ENCODE data around the gene NANOG.
"Not testable (repeated sequence)": the region's sequence is repeated elsewhere in the genome, so short reads cannot be mapped to it uniquely, and the experiment has no call there.

Gene NANOG

GRCh38 chr12:7844116-7844515 is 54.9 kb downstream of the NANOG start:
- peak overlapping the region in 2 of 3 experiments; percentile 89 to 93 for H3K27ac Mint-ChIP-seq
- H3K27me3 Mint-ChIP-seq (ENCODE audit: low read depth): no peaks in the 10 kb centered on the region
- no peak overlapping the region for H3K4me3 Mint-ChIP-seq
- TF ChIP-seq, protein P1, sequence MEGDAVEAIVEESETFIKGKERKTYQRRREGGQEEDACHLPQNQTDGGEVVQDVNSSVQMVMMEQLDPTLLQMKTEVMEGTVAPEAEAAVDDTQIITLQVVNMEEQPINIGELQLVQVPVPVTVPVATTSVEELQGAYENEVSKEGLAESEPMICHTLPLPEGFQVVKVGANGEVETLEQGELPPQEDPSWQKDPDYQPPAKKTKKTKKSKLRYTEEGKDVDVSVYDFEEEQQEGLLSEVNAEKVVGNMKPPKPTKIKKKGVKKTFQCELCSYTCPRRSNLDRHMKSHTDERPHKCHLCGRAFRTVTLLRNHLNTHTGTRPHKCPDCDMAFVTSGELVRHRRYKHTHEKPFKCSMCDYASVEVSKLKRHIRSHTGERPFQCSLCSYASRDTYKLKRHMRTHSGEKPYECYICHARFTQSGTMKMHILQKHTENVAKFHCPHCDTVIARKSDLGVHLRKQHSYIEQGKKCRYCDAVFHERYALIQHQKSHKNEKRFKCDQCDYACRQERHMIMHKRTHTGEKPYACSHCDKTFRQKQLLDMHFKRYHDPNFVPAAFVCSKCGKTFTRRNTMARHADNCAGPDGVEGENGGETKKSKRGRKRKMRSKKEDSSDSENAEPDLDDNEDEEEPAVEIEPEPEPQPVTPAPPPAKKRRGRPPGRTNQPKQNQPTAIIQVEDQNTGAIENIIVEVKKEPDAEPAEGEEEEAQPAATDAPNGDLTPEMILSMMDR (IDR thresholded peaks at IDR 0.05; ENCODE audit: unreplicated experiment in 3 of 3): no peak
- peaks cover 13% of the 10 kb centered on the region for H3K4me1 Mint-ChIP-seq
- no peaks in the 10 kb centered on the region for H3K36me3 Mint-ChIP-seq (ENCODE audit: low read depth)
- no peaks in the 10 kb centered on the region for H3K9me3 Mint-ChIP-seq

DNA sequence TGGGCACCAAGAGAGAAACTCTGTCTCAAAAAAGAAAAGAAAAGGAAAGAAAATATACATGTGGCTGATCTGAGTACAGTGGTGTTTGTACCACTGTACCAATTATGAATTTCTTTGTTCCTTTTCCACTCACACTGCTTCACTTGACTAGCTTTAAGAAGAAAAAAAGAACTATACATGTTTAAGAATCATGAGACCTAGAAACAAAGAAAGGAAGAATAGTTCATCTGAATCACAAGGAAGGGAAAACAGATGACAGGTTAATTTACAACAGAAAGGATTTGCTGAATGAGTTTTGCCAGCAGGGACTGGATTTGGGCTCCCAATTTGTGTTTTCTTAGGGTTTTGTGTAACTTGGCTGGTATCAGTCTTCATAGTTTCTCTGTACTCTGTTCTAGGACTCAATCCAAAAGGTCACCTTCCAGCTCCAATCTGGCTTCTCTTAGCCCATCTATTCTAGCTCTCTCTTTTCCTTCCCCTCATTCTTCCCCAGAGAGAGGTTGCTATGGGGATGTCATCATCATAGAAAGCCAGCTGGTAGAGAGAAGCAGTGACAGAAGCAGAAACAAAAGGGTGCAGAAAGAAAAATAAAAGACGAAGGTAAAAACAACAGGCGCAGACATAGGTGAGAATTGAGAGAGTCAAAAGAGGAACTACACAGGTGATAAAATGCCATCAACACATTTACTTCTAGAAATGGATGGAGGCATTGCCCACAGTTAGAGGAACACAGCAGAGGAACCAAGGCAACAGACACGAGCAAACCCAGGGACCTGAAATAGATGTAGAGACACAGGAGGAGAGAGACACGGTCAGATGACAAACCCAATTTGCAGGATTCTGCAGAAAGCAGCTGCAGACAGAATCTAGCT is 58.3 kb downstream of the NANOG start:
- Mint-ChIP-seq H3K27ac (peak overlapping the region; percentile 36 to 84 (median 56)), H3K4me1 (peaks cover 12% of the 10 kb centered on the region)
- H3K36me3 Mint-ChIP-seq (ENCODE audit: low read depth); H3K4me3 Mint-ChIP-seq; H3K27me3 Mint-ChIP-seq (ENCODE audit: low read depth); H3K9me3 Mint-ChIP-seq: not testable (repeated sequence)

- H3K27ac Mint-ChIP-seq: peak overlapping the region in 1 of 3 experiments; percentile 36
- H3K9me3 Mint-ChIP-seq; H3K4me3 Mint-ChIP-seq; H3K36me3 Mint-ChIP-seq (ENCODE audit: low read depth); H3K27me3 Mint-ChIP-seq (ENCODE audit: low read depth): not testable (repeated sequence)
- peaks cover 12% of the 10 kb centered on the region for H3K4me1 Mint-ChIP-seq
Measured at GRCh38 chr12:7848098-7848422, 58.9 kb downstream of the NANOG start.
